ENCODE measurements around the gene ABTB1. TPM values are rescaled to one million over a fixed set of nuclear protein-coding genes. Genes with fewer than 3 reads are reported as not detected.
A peak's percentile ranks its signal among the peaks of the same experiment; 100 is the strongest.

Gene ABTB1
- total and polyA plus RNA-seq, 2 of the 13 experiments (the other 11 are each of a cell fraction or from before 2014, with no cell fraction given), result 0.42 to 14.5 TPM

- no peak for TF ChIP-seq ZNF609 (CRISPR knock-in tag; IDR thresholded peaks at IDR 0.05; ENCODE audit: borderline replicate concordance)
- TF ChIP-seq FOXA1 (IDR thresholded peaks at IDR 0.05), result no peak
- peak; percentile 56 for TF ChIP-seq FOXA1 (CRISPR knock-in tag; IDR thresholded peaks at IDR 0.05)
- TF ChIP-seq ZNF337 (CRISPR knock-in tag; IDR thresholded peaks at IDR 0.05; ENCODE audit: borderline replicate concordance, low read depth), result no peak
- no peak for TF ChIP-seq NFE2L2 (IDR thresholded peaks at IDR 0.05; ENCODE audit: low read length)
- TF ChIP-seq SCMH1 (CRISPR knock-in tag; IDR thresholded peaks at IDR 0.05; ENCODE audit: borderline replicate concordance), result no peak
- TF ChIP-seq MTA1 (CRISPR knock-in tag; IDR thresholded peaks at IDR 0.05; ENCODE audit: borderline replicate concordance), result no peak
- no peak for TF ChIP-seq ZBTB37 (CRISPR knock-in tag; IDR thresholded peaks at IDR 0.05)
- TF ChIP-seq ZNF776 (CRISPR knock-in tag; IDR thresholded peaks at IDR 0.05), result no peak
- no peak for TF ChIP-seq SPEN (CRISPR knock-in tag; IDR thresholded peaks at IDR 0.05; ENCODE audit: low read depth)
- no peak for TF ChIP-seq SIX1 (CRISPR knock-in tag; IDR thresholded peaks at IDR 0.05; ENCODE audit: borderline replicate concordance)
- no peak for TF ChIP-seq KAT2B (IDR thresholded peaks at IDR 0.05; ENCODE audit: borderline replicate concordance, low read depth, low read length)
- no peak for TF ChIP-seq MAX (IDR thresholded peaks at IDR 0.05)
- no peak for TF ChIP-seq ZNF12 (CRISPR knock-in tag; IDR thresholded peaks at IDR 0.05)
- no peak for TF ChIP-seq ZBTB7A (CRISPR knock-in tag; IDR thresholded peaks at IDR 0.05)
- no peak for TF ChIP-seq LRRFIP1 (CRISPR knock-in tag; conservative IDR thresholded peaks at IDR 0.05)
Measured at GRCh38 chr3:127697551-127698240, 24.9 kb downstream of the ABTB1 start (continued).

Data from HepG2 (cell line).